Spinal cord (tissue), 10 donors: ENCODE results near the gene NBPF11. TPM values are rescaled to one million over a fixed set of nuclear protein-coding genes. Genes with fewer than 3 reads are reported as not detected.
A peak's percentile ranks its signal among the peaks of the same experiment; 100 is the strongest.
"Not testable (repeated sequence)": the region's sequence is repeated elsewhere in the genome, so short reads cannot be mapped to it uniquely, and the experiment has no call there.

Experiments
- DNase-seq, 6 donors: peaks; one replicate each; pipeline versions ENCODE4 v3.0.0 to v3.0.0-alpha.2; 2013 to 2015; ENCODE audit warnings: low spot score in 6 of 6, low read depth in 4 of 6
- H3K27ac ChIP-seq: one replicate; pipeline ENCODE4 v1.5.1; 2013; ENCODE audit warnings: low read depth, low read length, control low read depth
- H3K27me3 ChIP-seq: one replicate; pipeline ENCODE4 v1.6.1; 2013; ENCODE audit warnings: low read length; ENCODE audit not compliant: control insufficient read depth, insufficient read depth
- H3K36me3 ChIP-seq: one replicate; pipeline ENCODE4 v1.6.1; 2013; ENCODE audit warnings: low read length; ENCODE audit not compliant: control insufficient read depth, insufficient read depth
- H3K4me1 ChIP-seq: one replicate; pipeline ENCODE4 v1.6.1; 2013; ENCODE audit warnings: low read length; ENCODE audit not compliant: control insufficient read depth, insufficient read depth
- H3K4me3 ChIP-seq: one replicate; pipeline ENCODE4 v1.5.1; 2013; ENCODE audit warnings: low read depth, low read length, control low read depth
- H3K9me3 ChIP-seq: one replicate; pipeline ENCODE4 v1.6.1; 2013; ENCODE audit warnings: low read length; ENCODE audit not compliant: control insufficient read depth, insufficient read depth
- WGBS: methylation state at CpG from one replicate; pipeline ENCODE4 v1.1.5; 2013; ENCODE audit warnings: missing lambda C conversion rate; ENCODE audit not compliant: insufficient coverage; 5-methylcytosine and 5-hydroxymethylcytosine counted together
- polyA plus RNA-seq, 2 donors: library from polyadenylated mRNA; unstranded; fragments of 120-200 nt; gene quantifications; one replicate each; pipeline ENCODE4 v1.2.1, GENCODE V29; 2013; ENCODE audit not compliant: insufficient read length in 2 of 2
- total RNA-seq, 2 donors: library from RNA; depleted of rRNA in 1 of 2; stranded (reverse); fragments of 120-200 nt in 1 of 2; fragments of >200 nt in 1 of 2; gene quantifications; one replicate each; pipeline versions ENCODE4 v1.2.3 to v1.2.4, GENCODE V29; 2013 to 2014
- donor health status: healthy.

Gene NBPF11
- total and polyA plus RNA-seq, 4 donors = 7.6 to 22.7 (median 16.9) TPM

- H3K4me1 ChIP-seq, H3K27ac ChIP-seq, H3K27me3 ChIP-seq, H3K9me3 ChIP-seq, H3K36me3 ChIP-seq, H3K4me3 ChIP-seq: not testable (repeated sequence)
- DNase-seq = peak in 2 of 6 donors; percentile 0 to 7
- WGBS = 100% methylated on average over 2 of the region's 5 CpGs
Observed at GRCh38 chr1:148120395-148120794, 31.7 kb downstream of the NBPF11 start.

- H3K27me3 ChIP-seq, H3K4me3 ChIP-seq, H3K4me1 ChIP-seq, H3K27ac ChIP-seq, H3K9me3 ChIP-seq, DNase-seq, H3K36me3 ChIP-seq: not testable (repeated sequence)
- no CpG with 5 or more reads among the region's 2 CpGs for WGBS
Observed at GRCh38 chr1:148095732-148096131, 56.3 kb downstream of the NBPF11 start.

- DNase-seq, H3K9me3 ChIP-seq, H3K4me1 ChIP-seq, H3K27me3 ChIP-seq, H3K4me3 ChIP-seq, H3K36me3 ChIP-seq, H3K27ac ChIP-seq: not testable (repeated sequence)
- WGBS = no CpG with 5 or more reads among the region's 1 CpG
Observed at GRCh38 chr1:148086196-148086595, 65.9 kb downstream of the NBPF11 start.

GRCh38 chr1:148081205-148081604 lies 70.9 kb downstream of the NBPF11 start:
- not testable (repeated sequence) for H3K36me3 ChIP-seq, H3K9me3 ChIP-seq, H3K4me1 ChIP-seq, H3K27ac ChIP-seq, H3K27me3 ChIP-seq, H3K4me3 ChIP-seq, DNase-seq
- no CpG with 5 or more reads among the region's 1 CpG for WGBS

- not testable (repeated sequence) for H3K27me3 ChIP-seq, H3K4me1 ChIP-seq, H3K4me3 ChIP-seq, H3K27ac ChIP-seq, H3K36me3 ChIP-seq, H3K9me3 ChIP-seq, DNase-seq
- WGBS = no CpG with 5 or more reads among the region's 54 CpGs
Observed at GRCh38 chr1:148078632-148079519, 73.2 kb downstream of the NBPF11 start.

GRCh38 chr1:148078090-148078489 lies 74.0 kb downstream of the NBPF11 start:
- not testable (repeated sequence) for H3K36me3 ChIP-seq, H3K9me3 ChIP-seq, DNase-seq, H3K27me3 ChIP-seq, H3K4me1 ChIP-seq, H3K27ac ChIP-seq, H3K4me3 ChIP-seq
- WGBS = no CpG with 5 or more reads among the region's 13 CpGs

- not testable (repeated sequence) for H3K27me3 ChIP-seq, H3K4me1 ChIP-seq, DNase-seq, H3K36me3 ChIP-seq, H3K9me3 ChIP-seq, H3K4me3 ChIP-seq, H3K27ac ChIP-seq
- no CpG with 5 or more reads among the region's 3 CpGs for WGBS
Observed at GRCh38 chr1:148077458-148077857, 74.6 kb downstream of the NBPF11 start.

GRCh38 chr1:148073392-148073791 lies 78.7 kb downstream of the NBPF11 start:
- no CpG with 5 or more reads among the region's 5 CpGs for WGBS
- H3K36me3 ChIP-seq, H3K9me3 ChIP-seq, DNase-seq, H3K4me3 ChIP-seq, H3K27me3 ChIP-seq, H3K4me1 ChIP-seq, H3K27ac ChIP-seq: not testable (repeated sequence)

- WGBS = no CpG with 5 or more reads among the region's 1 CpG
- H3K27ac ChIP-seq, H3K4me3 ChIP-seq, H3K9me3 ChIP-seq, H3K4me1 ChIP-seq, H3K36me3 ChIP-seq, H3K27me3 ChIP-seq, DNase-seq: not testable (repeated sequence)
Observed at GRCh38 chr1:148068606-148069005, 83.5 kb downstream of the NBPF11 start.

- H3K27me3 ChIP-seq, H3K4me3 ChIP-seq, H3K4me1 ChIP-seq, H3K27ac ChIP-seq, DNase-seq, H3K36me3 ChIP-seq, H3K9me3 ChIP-seq: not testable (repeated sequence)
- no CpG with 5 or more reads among the region's 5 CpGs for WGBS
Observed at GRCh38 chr1:148068201-148068600, 83.9 kb downstream of the NBPF11 start.
